ENCODE measurements around the gene GSTT2B. TPM values are rescaled to one million over a fixed set of nuclear protein-coding genes. Genes with fewer than 3 reads are reported as not detected.
"Not testable (repeated sequence)": the region's sequence is repeated elsewhere in the genome, so short reads cannot be mapped to it uniquely, and the experiment has no call there.

The GSTT2B gene
- total RNA-seq, 1 donor from 2014 or later, result 6.9 TPM

DNA sequence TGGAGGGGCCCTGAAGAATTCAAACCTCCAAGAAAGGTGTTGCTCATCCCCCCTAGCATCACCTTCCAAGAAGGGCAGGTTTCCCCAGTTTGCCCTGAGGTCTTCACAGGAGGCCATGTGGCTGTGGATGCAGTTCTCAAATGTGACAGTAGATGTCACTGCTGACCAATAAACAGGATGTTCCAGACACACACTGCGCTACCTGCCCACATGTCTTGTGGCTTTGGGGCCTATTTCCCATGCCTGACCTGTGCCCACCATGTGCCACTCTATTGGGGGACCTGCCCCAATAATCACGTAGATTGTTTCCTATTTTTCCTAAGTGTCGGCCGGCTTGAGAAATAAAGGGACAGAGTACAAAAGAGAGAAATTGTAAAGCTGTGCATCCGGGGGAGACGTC is 23.4 kb upstream of the GSTT2B start:
- peak; percentile 80 for DNase-seq (ENCODE audit: low spot score)

DNA sequence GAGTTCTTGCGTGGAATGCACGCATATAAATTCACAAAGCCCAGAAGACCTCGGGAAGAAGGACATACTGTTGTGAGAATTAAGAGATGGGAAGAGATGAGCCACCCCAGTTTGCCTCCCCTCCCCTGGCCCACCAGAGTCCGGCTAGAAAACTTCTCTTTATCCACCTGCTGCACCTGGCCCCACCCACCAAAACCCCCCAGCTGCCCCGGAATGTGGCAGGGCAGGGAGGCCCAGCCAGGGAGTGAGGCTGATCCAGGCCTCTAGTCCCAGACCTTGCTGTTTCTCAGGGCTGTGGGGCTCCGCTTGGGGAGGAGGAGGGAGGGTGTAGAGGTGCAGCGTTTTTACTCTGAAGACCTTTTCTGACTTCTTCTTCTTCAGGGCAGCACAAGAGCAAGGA is 19.6 kb upstream of the GSTT2B start:
- DNase-seq (ENCODE audit: low spot score), result not testable (repeated sequence)

DNA sequence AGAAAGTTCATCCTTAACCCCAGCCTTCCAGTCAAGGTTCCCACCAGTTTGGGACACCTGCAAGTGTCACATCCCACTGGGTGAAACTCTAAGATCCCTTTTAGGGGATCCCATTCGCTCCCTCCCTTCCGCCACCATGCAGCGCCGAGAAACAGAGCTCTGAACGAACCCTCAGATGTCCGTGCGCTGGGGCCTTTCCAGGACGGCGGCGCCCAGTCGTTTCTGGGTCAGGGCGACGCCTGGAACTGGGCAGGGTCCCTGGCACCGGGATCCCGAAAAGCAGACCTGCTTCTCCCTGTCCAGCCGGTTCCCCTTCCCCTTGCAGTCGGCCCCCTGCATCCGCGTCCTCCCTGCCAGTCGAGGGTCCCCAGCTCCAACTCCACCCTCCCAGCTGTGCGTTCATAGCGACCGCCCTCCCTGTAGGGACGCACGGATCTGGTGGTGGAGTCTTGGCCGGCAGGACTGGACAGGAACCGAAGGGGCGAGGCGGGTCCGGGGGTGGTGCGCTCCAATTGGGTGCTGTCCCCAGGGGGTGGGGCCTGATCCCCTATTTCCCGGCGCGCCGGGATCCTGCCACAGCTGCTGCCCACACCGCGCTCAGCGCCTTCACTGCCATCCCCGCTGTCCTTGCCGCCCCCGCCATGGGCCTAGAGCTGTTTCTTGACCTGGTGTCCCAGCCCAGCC is 18.7 kb upstream of the GSTT2B start, which contains the start of gene GSTT2:
TSS of gene GSTT2 (plus strand) at position 578 of the 684 bp plus-strand sequence.
- DNase-seq (ENCODE audit: low spot score), result not testable (repeated sequence)

DNA sequence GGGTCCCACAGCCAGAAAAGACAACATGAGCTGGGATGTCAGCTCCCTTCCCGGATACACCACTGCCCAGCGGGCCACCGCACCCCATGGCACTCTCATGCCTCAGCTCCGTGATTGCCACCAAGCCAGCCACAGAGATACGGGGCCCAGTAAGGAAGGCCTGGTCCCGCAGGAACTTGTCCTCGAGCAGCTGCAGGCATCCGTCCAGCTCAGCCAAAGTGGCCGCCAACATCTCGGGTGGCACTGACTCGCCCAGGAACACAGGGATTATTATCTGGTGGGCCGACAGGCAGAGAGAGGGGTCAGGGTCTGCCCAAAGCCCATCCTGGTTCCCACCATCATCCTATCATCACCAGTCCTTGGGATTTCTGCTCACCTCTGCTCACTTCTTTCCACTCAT is 16.3 kb upstream of the GSTT2B start:
- not testable (repeated sequence) for DNase-seq (ENCODE audit: low spot score)

DNA sequence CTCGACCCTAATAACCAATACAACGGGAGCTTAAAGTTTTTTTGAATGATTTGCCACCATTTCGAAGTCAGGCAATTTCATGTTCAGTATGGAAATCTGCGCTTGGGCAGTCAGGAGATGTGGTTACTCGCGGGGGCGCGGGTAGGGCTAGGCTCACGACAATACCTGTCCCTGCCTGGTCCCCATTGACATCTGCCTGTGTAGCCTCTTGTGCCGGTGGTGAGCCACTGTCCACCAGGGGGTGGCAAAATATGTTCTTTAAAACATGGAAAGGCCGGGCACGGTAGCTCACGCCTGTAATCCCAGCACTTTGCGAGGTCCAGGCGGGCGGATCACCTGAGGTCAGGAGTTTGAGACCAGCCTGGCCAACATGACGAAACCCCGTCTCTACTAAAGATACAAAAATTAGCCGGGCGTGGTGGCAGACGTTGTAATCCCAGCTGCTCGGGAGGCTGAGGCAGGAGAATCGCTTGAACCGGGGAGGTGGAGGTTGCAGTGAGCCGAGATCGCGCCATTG is 13.9 kb upstream of the GSTT2B start:
- not testable (repeated sequence) for DNase-seq (ENCODE audit: low spot score)

DNA sequence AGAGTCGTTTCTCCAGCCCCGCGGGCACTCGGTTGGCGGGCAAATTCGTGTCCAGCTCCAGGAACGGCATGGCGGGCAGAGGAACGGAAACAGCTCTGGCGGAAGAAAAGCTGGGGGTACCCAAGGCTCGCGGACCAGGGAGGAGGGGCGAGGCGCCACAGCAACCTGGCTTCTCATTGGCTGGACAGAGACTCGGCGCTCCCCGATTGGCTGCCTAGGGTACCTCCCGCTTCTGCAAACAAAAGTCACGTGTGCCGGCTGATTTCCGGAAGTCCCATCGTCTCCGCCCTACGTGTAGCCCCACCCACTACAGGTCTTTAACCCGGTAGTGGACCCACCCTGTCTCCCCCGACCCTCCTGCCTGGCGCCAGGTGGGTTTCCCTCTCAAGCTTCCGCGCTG is 13.3 kb upstream of the GSTT2B start, which contains the start of gene DDT:
TSS of gene DDT (minus strand) at position 97 of the 400 bp plus-strand sequence. CDS start at position 70, 27 bp downstream.
- not testable (repeated sequence) for DNase-seq (ENCODE audit: low spot score)

DNA sequence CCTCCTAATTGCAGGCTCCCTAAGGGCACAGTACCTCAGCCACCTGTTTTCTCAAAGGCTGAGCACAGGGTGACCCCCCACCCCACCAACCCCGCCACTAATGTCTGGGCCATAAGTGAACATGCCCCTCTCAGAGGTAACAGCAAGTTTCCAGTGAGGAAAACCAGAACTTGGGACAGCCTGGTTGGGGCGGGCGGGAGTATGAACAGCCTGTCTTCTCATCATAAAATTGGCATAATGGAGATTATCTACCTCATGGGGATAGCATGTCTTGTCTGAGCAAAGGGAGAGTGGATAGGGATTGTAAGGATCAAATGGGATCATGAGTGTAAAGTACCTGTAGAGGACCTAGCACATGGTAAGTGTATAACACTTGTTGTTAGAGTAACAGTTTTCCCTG is 10.9 kb upstream of the GSTT2B start:
- not testable (repeated sequence) for DNase-seq (ENCODE audit: low spot score)

DNA sequence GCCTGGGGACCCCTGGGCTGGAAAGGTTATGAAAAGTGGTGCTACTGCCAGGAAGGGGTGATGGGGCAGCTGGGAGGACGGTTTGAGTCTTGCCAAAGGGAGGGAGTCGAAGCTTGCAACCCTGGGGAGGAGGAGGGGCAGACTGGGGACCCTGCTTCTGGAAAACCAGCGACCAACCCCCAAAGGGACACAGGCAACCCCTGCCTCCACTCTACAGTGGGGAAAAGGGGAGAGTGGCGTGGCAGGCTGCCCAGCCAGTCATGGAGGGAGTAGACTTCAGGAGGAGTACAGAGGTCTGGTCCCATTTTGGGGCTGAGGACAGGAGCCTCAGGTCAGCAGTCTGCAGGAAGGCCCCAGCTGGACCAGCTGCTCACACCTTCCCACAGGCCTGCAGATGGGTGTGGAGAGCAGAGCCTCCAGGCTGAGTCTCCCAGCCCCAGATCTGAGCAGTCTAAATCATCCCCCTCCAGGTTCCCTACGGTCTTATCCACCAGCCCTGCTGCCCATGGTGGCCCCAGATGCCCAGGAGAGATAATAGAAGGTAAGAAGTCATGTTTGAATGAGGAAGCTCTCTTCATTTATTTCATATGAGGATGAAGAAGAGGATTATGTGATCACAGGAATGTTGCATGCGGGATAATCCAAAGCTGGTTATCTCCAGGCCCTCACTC is 10.0 kb upstream of the GSTT2B start:
- no peak for DNase-seq (ENCODE audit: low spot score)

DNA sequence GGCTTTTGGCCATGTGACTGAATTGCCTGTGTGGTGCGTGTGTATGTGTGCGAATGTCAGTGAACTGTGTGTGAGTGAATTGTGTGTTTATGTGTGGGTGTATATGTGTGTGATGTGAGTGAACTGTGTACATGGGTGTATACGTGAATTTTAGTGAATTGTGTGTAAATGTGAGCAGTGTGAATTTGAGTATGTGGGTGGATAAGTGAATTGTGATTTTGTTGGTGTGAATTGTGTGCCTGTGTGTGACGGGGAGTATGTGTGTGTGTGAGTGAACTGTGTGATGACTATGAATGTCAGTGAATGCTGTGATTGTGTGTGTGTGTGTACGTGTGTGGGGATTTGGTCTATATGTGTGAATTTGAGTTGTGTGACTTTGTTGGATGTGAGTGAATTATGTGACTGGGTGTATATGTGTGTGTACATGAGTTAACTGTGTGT is 9.2 kb upstream of the GSTT2B start:
- no peak for DNase-seq (ENCODE audit: low spot score)

DNA sequence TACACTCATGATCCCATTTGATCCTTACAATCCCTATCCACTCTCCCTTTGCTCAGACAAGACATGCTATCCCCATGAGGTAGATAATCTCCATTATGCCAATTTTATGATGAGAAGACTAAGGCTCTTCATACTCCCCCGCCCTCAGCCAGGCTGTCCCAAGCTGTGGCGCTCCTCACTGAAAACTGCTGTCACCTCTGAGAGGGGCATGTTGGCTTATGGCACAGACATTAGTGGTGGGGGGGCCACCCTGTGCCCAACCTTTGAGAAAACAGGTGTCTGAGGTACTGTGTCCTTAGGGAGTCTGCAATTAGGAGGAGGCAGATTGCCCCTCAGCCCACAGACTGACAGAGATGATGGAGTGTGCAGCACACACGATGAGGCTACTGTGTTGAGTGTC is 8.1 kb upstream of the GSTT2B start:
- DNase-seq (ENCODE audit: low spot score), result no peak

DNA sequence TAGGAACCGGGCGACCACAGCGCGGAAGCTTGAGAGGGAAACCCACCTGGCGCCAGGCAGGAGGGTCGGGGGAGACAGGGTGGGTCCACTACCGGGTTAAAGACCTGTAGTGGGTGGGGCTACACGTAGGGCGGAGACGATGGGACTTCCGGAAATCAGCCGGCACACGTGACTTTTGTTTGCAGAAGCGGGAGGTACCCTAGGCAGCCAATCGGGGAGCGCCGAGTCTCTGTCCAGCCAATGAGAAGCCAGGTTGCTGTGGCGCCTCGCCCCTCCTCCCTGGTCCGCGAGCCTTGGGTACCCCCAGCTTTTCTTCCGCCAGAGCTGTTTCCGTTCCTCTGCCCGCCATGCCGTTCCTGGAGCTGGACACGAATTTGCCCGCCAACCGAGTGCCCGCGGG is 5.6 kb upstream of the GSTT2B start, which contains the start of gene DDTL:
TSS of gene DDTL (plus strand) at position 321 of the 400 bp plus-strand sequence. CDS start at position 348, 27 bp downstream.
- not testable (repeated sequence) for DNase-seq (ENCODE audit: low spot score)

DNA sequence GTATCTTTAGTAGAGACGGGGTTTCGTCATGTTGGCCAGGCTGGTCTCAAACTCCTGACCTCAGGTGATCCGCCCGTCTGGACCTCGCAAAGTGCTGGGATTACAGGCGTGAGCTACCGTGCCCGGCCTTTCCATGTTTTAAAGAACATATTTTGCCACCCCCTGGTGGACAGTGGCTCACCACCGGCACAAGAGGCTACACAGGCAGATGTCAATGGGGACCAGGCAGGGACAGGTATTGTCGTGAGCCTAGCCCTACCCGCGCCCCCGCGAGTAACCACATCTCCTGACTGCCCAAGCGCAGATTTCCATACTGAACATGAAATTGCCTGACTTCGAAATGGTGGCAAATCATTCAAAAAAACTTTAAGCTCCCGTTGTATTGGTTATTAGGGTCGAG is 5.1 kb upstream of the GSTT2B start:
- not testable (repeated sequence) for DNase-seq (ENCODE audit: low spot score)

DNA sequence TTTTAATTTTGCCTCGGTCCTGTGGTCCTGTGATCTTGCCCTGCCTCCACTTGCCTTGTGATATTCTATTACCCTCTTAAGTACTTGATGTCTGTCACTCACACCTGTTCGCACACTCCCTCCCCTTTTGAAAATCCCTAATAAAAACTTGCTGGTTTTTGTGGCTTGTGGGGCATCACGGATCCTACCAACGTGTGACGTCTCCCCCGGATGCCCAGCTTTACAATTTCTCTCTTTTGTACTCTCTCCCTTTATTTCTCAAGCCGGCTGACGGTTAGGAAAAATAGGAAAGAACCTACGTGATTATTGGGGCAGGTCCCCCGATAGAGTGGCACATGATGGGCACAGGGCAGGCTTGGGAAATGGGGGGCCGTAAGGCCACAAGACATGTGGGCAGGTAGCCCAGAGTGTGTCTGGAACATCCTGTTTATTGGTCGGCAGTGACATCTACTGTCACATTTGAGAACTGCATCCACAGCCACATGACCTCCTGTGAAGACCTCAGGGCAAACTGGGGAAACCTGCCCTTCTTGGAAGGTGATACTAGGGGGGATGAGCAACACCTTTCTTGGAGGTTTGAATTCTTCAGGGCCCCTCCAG is 4.6 kb downstream of the GSTT2B start:
- peak; percentile 78 for DNase-seq (ENCODE audit: low spot score)

DNA sequence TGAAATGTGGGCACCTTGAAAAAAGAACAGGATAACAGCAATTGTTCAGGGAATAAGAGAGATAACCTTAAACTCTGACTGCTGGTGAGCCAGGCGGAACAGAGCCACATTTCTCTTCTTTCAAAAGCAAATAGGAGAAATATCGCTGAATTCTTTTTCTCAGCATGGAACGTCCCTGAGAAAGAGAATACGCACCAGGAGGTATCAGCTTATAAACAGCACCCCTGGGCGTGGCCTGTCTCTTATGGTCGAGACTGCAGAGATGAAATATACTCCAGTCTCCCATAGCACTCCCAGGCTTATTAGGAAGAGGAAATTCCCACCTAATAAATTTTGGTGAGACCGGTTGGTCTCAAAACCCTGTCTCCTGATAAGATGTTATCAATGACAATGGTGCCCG is 5.1 kb downstream of the GSTT2B start:
- DNase-seq (ENCODE audit: low spot score), result not testable (repeated sequence)

DNA sequence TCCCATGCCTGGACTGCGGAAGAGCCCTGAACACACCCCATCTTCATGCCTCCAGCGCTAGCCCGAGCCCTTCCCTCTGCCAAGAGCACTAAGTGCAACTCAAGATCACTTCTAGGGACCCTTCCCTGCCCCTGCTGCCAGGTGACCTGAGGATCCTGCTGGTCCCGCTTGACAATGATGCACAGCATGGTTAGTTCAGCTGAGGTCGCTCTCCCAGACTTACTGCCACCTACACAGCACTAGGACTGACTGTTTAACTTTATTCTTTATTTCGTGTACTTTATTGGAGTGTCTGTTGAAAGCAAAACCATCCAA is 6.0 kb downstream of the GSTT2B start:
- DNase-seq (ENCODE audit: low spot score), result not testable (repeated sequence)

DNA sequence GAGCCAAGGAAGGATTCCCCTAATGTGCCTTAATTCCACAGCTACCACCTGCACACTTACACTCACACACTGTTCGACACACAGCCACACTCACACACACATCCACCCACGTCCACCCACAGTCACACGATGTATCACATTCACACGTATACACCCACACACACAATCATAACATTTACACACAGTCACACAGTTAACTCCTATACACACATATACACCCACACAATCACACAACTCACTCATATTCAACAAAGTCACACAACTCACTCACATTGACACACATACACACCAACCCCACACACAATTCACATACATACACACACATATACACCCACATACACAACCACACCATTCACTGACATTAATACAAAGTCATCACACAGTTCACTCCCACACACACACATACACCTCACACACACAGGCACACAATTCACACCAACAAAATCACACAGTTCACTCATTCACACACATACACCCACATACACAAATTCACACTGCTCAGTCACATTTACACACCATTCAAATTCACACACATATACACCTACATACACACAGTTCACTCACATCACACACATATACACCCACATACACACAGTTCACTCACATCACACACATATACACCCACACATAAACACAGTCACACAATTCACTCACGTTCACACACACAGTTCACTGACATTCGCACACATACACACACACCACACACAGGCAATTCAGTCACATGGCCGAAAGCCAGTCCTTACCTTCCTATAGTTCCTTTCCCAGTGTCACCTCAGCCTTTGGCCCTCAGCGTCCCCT is 6.6 kb downstream of the GSTT2B start:
- not testable (repeated sequence) for DNase-seq (ENCODE audit: low spot score)

DNA sequence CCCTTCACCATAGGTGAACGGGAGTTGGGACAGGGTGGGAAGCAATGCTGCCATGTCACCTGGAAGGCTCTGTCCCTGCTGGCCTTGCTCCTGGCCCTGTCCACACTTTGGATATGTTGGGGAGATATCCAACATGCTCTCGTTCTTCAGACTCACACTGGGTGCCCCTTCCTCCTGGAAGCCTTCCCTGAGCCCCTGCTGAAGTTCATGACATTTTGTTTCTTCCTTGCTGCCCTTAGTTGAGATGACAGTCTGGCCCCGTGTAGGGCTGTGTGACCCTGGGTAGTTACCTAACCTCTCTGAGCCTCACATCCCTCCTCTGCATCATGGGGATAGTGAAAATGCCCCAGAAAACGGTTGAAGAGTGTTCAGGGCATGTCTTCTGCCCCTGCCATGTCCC is 7.5 kb downstream of the GSTT2B start:
- DNase-seq (ENCODE audit: low spot score), result not testable (repeated sequence)

DNA sequence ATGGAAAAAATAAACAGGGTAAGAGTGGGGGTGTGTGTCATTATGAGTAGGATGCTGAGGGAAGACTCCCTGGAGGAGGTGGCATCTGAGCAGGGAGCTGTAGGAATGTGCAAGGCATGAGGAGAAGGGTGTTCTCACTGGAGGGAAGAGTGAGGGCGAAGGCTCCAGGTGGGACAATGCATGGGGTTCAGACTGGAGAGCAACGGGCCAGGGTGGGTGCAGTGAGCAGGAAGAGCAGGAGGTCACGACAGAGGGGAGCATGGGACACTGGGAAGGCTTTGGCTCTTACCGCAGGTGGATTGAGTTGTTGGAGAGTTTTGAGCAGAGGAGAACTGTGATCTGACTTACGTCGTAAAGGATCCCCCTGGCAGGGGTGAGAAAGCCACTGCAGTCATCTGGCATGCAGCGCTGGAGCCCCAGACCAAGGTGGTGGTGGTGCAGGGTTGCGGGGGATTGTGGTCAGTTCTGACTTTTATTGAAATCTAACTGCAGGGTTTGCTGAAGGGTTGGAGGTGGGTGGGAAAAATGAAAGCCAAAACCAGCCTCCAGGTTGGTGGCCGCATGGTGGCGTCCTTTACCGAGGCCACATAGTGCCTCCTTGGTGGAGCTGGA is 8.1 kb downstream of the GSTT2B start:
- DNase-seq (ENCODE audit: low spot score), result not testable (repeated sequence)

DNA sequence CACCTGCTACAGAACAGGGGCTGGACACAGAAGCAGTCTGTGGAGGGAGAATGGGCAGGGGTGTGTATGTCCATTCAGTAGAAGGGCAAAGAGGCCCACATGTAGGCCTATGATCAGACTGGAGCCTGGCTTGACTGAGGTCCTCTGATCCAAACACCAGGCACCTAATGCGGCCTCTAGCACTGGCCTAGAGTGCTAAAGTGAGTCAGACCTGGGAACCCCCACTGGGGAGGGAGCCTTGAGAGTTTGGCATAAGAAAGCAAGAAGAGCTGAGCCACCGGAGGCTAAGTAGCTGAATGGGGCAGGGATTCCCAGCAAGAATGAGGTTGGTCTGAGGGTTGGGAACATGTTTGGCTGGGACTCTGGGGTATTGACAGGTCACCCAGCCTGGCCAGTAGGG is 9.6 kb downstream of the GSTT2B start:
- DNase-seq (ENCODE audit: low spot score), result not testable (repeated sequence)

DNA sequence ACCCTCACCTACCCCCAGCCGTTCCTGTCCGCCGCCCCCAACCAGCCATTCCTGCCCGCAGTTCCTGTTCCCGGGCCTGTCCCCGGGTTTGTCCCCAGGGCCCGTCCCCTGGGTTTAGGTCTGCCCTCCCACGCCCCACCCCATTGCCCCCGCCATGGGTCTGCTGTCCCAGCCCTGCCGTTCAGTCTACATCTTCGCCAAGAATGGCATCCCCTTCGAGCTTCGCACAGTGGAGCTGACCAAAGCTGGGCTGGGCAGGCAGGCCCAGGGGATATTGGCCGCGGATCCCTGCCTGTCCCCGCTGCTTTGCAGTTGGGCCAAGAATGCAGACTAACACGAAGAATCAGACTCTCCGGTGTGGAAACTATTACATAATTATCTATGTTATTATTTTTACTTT is 11.2 kb downstream of the GSTT2B start:
- DNase-seq (ENCODE audit: low spot score), result not testable (repeated sequence)

DNA sequence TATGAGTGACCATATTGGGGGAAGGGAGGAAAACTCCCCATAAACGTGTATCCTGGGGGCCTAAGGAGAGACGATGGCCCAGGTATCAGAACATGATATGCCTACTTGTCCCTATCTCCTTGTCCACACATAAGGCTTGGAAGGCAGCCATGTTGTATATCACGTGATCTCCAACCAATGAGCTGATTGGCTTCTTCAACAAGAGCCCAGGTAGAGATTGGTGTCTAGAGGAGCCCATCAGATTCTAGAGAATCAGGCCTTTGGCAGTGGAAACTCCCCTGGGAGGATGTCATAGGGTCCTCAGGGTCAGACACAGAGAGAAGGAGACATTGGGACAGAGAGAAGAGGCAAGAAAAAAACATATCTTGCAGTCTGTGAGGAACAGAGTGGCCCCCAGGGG is 13.6 kb downstream of the GSTT2B start:
- DNase-seq (ENCODE audit: low spot score), result not testable (repeated sequence)

Data from ureter (tissue), 1 donor.